HS-5 (cell line): ENCODE measurements around the gene CCDC80.
A peak's percentile ranks its signal among the peaks of the same experiment; 100 is the strongest.

Experiments
- DNase-seq: peaks from one replicate; pipeline ENCODE4 v3.0.0-alpha.2; 2012; ENCODE audit warnings: low read depth

The CCDC80 gene

DNA sequence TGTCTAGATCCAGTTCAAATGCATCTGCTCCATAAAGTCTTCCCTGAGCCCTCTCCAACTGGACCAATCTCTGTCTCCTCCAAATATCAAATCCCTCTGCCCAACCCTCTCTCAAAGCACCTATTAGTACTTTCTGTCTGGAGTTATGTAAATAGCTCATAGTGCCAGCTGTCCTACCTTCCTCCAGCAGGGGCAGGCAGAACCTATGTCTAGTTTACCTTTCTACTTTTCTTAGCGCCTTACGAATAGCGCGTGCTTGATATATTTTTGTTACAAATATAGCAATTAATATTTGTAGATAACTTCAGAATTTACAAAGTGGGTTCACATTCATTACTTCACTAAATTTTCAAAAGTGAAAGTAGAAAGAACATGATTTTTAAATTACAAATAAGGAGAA, 14.0 kb upstream of the CCDC80 start:
- DNase-seq: no peak

DNA sequence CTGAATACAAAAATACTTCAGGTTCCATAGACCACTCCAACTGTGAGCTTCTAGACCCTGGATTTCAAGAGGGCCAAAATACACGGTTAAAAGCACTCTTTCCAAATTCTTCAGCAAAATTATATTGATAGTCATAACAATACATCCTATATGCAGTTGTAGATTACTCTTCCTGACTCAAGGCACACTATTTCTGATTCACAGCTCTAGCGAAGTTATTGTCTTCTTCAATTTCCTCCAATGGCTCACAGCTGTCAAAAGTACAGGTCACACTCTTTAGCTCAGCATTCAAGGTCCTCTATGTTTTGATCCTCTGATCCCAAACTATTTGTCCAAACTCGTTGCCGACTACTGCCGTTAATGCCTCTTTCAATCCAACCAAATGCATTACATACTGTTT, 13.5 kb upstream of the CCDC80 start:
- no peak for DNase-seq

DNA sequence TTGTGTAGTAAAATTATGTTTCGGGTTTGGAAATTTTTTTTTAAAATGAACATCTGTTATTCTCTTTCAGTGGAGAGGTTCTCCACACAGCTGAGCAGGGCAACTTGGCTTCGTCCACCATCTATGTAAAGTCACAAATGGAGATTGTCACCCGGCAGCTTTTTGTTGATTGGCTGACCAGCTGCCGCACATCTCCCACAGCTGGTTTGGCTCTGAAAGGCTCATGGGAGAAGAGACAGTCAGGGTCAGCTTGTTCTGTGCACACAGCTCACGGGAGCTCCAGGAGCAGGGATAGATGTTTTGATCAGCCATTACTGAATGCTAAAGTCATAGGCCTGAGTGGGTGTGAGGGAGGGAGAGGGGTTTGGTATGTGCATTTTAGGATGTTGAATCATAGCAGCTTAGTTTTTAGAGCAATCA, 12.9 kb upstream of the CCDC80 start:
- DNase-seq: peak; percentile 77

- DNase-seq: peak; percentile 94
Observed at GRCh38 chr3:112653209-112653871, 12.4 kb upstream of the CCDC80 start.

DNA sequence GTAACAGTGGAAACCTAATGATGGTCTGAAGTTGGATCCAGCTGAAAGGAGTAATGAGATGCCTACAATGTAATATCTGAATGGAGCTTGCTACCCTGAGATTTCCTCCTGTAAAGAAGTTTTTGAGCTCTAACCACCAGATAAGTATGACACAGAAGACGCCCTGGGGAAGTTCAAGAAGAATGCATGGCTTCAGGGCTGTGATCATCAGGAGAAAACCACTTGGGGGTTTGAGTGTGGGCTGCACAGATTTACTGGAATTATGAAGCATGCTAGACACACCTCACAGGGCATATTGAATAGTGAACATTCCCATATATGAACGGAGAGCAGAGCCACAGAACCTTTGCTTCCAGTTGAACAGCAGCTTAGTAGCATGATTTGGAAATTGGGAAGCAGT, 10.6 kb upstream of the CCDC80 start:
- no peak for DNase-seq

GRCh38 chr3:112651071-112651470, 10.1 kb upstream of the CCDC80 start:
- no peak for DNase-seq

- DNase-seq: no peak
Observed at GRCh38 chr3:112650482-112650881, 9.5 kb upstream of the CCDC80 start.

- DNase-seq: no peak
Observed at GRCh38 chr3:112649478-112649735, 8.5 kb upstream of the CCDC80 start.

GRCh38 chr3:112647122-112647521, 6.2 kb upstream of the CCDC80 start:
- peak; percentile 89 for DNase-seq

GRCh38 chr3:112646623-112647022, 5.7 kb upstream of the CCDC80 start:
- DNase-seq: no peak

DNA sequence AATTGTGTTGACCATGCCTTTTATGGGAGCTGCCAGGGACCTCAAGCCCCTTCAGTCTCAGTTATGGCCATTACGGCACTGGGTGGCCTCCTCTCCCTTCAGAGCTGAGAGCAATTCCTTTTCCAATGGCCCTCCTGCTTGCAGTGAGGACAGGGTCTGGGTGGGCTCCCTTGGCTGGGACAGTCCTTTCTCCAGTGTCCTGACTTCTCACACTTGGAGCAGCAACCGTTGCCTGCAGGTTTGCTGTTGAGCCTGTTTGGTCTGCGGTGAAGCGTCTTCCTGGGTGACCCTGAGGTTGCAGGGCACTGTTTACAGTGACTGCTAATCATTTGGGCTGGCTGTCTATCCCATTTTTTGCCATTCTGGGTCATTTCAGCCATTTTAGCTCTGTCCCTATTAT, 3.5 kb upstream of the CCDC80 start:
- DNase-seq: no peak

DNA sequence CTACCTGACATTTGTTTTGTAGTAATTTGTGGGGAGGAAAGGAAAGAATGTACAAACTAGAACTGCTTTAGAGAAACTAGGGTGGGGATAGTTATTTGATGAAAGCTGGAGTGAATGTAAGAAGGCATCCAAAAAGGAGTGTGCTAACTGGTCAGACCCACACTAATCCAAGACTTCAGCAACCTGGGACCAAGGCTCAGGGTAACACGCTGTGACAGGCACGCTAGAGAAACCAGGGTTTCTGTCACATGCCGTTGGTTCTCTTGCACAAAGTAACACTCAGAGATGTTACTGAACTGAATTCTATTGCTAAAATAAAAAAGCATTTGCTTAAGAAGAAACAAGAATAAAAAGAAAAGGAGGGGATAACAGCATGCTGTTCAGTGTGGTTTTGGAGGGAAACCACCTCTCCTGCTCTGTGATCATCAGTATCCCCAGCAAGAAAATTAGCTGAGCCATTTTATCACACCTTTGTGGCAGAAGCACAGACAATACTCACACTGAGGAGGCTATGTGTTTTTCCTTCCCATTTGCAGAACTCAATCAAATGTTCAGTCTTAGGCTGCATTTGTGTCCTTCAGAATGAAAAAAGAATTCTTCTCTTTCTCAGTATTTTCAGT, 2.8 kb upstream of the CCDC80 start:
- DNase-seq: no peak

DNA sequence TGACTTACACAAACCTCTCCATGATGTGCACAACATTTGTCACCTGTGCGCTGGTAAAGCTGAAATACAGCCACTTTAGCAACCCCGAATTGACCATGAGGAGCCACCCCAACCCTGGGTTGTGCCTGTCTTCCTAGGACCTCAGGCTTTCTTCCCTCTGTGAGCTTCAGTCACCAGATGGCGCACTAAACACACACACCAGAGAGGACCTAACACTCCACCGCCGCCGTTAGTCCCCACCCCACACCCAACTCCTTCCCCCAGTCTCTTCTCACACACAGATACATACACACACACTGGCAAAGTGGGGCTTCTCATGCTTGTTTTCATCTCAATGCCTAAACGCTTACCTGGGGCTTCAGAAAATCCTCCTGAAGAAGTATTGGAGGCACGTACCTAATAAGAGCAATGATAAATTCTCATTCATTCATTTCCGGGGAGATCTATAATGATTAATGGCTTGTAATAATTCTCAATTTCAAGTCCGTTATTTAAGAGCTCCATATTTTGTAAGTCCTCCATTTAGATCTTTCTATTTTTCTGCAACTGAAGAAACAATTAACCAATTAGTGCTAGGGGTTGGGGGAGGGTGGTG, 2.1 kb upstream of the CCDC80 start:
- DNase-seq: peak; percentile 78

- DNase-seq: peak; percentile 80
Observed at GRCh38 chr3:112640276-112640929, 540 bp downstream of the CCDC80 start.

DNA sequence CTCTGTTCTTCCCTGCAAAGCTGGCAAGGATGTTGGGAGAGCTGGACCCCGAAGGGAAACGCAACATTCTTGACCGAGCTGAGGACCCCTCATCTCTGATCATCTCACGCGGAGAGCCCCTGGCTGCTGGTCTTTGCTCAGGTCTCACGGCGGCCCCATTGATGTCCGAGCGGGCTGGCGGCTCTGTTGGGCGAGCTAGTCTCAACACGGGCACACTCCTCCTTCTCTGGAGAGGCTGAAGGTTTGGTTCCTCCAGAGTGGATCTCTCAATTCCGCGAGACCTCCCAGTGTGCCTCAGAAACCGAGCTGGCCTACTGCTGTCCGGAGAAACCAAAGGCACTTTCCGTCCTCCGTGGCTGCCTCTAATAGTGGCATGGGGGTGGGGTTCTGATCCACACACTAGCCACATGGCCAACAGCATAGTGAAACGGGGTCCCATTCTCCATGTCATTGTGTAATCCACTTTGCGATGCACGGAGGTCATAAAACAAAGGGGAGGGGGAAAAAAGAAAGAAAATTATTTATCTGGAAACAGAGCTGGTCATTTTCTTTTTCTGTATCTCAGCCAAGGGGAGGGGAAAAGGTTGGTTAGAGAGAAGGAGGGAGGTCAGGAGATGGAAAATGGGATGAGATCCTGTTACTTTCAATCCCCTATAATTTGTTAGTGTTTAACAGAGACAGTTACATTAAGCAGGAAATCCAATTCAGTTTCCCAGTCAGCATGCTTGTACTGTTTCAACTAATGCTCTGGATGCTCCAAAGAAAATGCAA, 1.3 kb downstream of the CCDC80 start:
- DNase-seq: no peak

GRCh38 chr3:112638327-112639020, 2.5 kb downstream of the CCDC80 start:
- no peak for DNase-seq

DNA sequence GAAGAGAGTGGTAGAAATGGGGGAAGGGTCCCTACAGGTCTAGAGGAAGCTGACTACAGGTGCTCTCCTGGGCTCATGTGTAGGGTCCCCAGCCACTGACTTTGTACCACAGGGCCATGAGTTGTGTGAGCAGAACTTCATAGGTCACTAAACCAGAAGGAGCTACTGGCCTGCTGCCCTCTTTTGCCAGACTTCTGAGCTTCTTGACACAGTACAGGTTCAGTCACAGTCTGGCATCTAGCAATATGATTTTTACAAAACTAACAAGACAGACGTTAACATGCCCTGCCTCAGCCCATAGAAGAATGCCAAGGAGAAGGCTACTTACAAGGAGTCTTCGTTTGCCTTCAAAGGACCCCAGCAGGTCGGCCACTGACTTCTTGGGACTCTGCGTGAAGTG, 3.2 kb downstream of the CCDC80 start:
- DNase-seq: no peak

GRCh38 chr3:112635674-112636073, 5.3 kb downstream of the CCDC80 start:
- DNase-seq: no peak

DNA sequence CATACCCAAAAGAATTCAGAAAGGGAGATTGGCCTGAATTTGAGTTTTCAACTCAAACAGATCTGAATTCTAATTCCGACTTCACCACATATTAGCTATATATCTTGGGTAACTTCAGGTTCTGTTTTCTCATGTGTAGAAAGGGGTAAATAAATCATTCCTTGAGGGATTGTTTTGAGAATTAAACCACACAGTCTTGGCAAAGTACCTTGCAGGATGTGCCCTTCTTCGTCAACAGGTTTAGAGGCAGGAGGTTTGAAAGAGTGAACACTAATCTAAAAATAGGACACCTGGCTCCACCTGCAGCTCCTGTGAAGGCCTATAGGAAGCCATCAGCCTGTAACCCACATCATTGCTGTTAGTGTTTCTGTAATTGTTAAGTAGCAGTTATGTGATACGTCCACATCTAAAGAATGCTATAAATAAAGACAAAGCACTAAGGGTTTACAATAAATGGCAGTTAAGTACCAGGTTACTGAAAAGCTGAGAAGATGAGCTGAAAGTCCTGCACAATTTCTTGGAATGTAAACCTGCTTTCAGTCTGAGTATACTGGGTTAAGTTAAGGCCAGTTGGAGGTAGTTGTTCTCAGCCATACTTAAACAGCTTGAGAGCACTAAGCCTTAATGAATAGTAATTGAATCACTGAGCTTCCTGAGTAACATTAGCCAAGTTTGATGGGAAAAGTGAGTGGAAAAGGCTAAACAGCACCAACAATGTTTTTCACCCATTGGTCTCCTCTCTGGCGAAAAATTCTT, 6.0 kb downstream of the CCDC80 start:
- no peak for DNase-seq

- DNase-seq: no peak
Observed at GRCh38 chr3:112633757-112634156, 7.2 kb downstream of the CCDC80 start.

- DNase-seq: no peak
Observed at GRCh38 chr3:112633191-112633590, 7.8 kb downstream of the CCDC80 start.
